ENCODE data around the gene PHF1.

Gene PHF1

GRCh38 chr6:33418690-33419291 lies 8.0 kb downstream of the PHF1 start:
- DNase-seq: no peak

GRCh38 chr6:33419580-33420490 lies 9.0 kb downstream of the PHF1 start, which contains the start of gene SYNGAP1:
Gene SYNGAP1 (plus strand): TSS chr6:33420065. CDS start chr6:33420265, 200 bp downstream.
- peak; percentile 29 for DNase-seq

GRCh38 chr6:33420491-33421343 lies 9.9 kb downstream of the PHF1 start:
- DNase-seq: peak; percentile 38

GRCh38 chr6:33421344-33421643 lies 10.5 kb downstream of the PHF1 start:
- DNase-seq: no peak

GRCh38 chr6:33423777-33424176 lies 13.0 kb downstream of the PHF1 start:
- DNase-seq: no peak

- DNase-seq: no peak
These were observed 14.2 kb downstream of the PHF1 start for GRCh38 chr6:33424855-33425667.

GRCh38 chr6:33425668-33426577 lies 15.1 kb downstream of the PHF1 start:
- no peak for DNase-seq

GRCh38 chr6:33426590-33427511 lies 16.0 kb downstream of the PHF1 start:
- DNase-seq: no peak

- no peak for DNase-seq
These were observed 16.9 kb downstream of the PHF1 start for GRCh38 chr6:33427585-33428223.

- DNase-seq: no peak
These were observed 17.6 kb downstream of the PHF1 start for GRCh38 chr6:33428224-33428965.

GRCh38 chr6:33428966-33429749 lies 18.3 kb downstream of the PHF1 start:
- DNase-seq: no peak

GRCh38 chr6:33429750-33430052 lies 18.9 kb downstream of the PHF1 start:
- no peak for DNase-seq

GRCh38 chr6:33430334-33430733 lies 19.5 kb downstream of the PHF1 start:
- DNase-seq: no peak

- DNase-seq: no peak
These were observed 20.4 kb downstream of the PHF1 start for GRCh38 chr6:33430991-33431879.

GRCh38 chr6:33431880-33432541 lies 21.2 kb downstream of the PHF1 start:
- DNase-seq: no peak

GRCh38 chr6:33432546-33432945 lies 21.7 kb downstream of the PHF1 start:
- no peak for DNase-seq
